A549 (cell line): Measurements from ENCODE around the gene KCNAB2. TPM values are rescaled to one million over a fixed set of nuclear protein-coding genes. Genes with fewer than 3 reads are reported as not detected.

Experiments used
- polyA plus RNA-seq, 4 experiments: library from polyadenylated mRNA; depleted of rRNA in 3 of 4; stranded (reverse); fragments of >200 nt; fragmentation: RNase III in 1 of 4; extraction: RNeasy Plus Mini Kit Qiagen cat#74134 plus additional on column Dnase treatment in 1 of 4; gene quantifications; 2 replicates in 3 of 4; 3 replicates in 1 of 4; pipeline ENCODE4 v1.2.3, GENCODE V29; 2011 to 2017

Gene KCNAB2
- polyA plus RNA-seq, 2 of the 4 experiments (the other 2 are of a cell fraction): 7.3 to 9.9 TPM

Other genes starting within 250 kb of the KCNAB2 start
- 2.9 and 3.7 TPM in 2 replicates for gene NPHP4, start 53.5 kb upstream of the KCNAB2 start, polyA plus RNA-seq (2011; rRNA removed)
- gene NPHP4, start 53.5 kb upstream of the KCNAB2 start, polyA plus RNA-seq (2017; fragmentation: RNase III; extraction: RNeasy Plus Mini Kit Qiagen cat#74134 plus additional on column Dnase treatment): 4.8 to 5.5 TPM (median 5.1 TPM) in 3 replicates
- gene CHD5, start 134.4 kb downstream of the KCNAB2 start, polyA plus RNA-seq (2011; rRNA removed): 0.17 and 0.21 TPM in 2 replicates
- gene CHD5, start 134.4 kb downstream of the KCNAB2 start, polyA plus RNA-seq (2017; fragmentation: RNase III; extraction: RNeasy Plus Mini Kit Qiagen cat#74134 plus additional on column Dnase treatment): 0.44 to 0.66 TPM (median 0.54 TPM) in 3 replicates
- gene RPL22, start 153.7 kb downstream of the KCNAB2 start, polyA plus RNA-seq (2011; rRNA removed): 221 and 373 TPM in 2 replicates
- 374 to 377 TPM (median 375 TPM) in 3 replicates for gene RPL22, start 153.7 kb downstream of the KCNAB2 start, polyA plus RNA-seq (2017; fragmentation: RNase III; extraction: RNeasy Plus Mini Kit Qiagen cat#74134 plus additional on column Dnase treatment)
- 11.3 and 17.9 TPM in 2 replicates for gene RNF207, start 160.2 kb downstream of the KCNAB2 start, polyA plus RNA-seq (2011; rRNA removed)
- 24.6 to 28.0 TPM (median 27.6 TPM) in 3 replicates for gene RNF207, start 160.2 kb downstream of the KCNAB2 start, polyA plus RNA-seq (2017; fragmentation: RNase III; extraction: RNeasy Plus Mini Kit Qiagen cat#74134 plus additional on column Dnase treatment)
- gene ICMT, start 190.1 kb downstream of the KCNAB2 start, polyA plus RNA-seq (2011; rRNA removed): 64.6 and 71.4 TPM in 2 replicates
- 63.9 to 97.2 TPM (median 84.6 TPM) in 3 replicates for gene ICMT, start 190.1 kb downstream of the KCNAB2 start, polyA plus RNA-seq (2017; fragmentation: RNase III; extraction: RNeasy Plus Mini Kit Qiagen cat#74134 plus additional on column Dnase treatment)
- gene HES3, start 198.3 kb downstream of the KCNAB2 start, polyA plus RNA-seq (2011; rRNA removed): not detected in 2 replicates
- gene HES3, start 198.3 kb downstream of the KCNAB2 start, polyA plus RNA-seq (2017; fragmentation: RNase III; extraction: RNeasy Plus Mini Kit Qiagen cat#74134 plus additional on column Dnase treatment): not detected in 3 replicates
- gene GPR153, start 215.2 kb downstream of the KCNAB2 start, polyA plus RNA-seq (2011; rRNA removed): 0.56 and 0.81 TPM in 2 replicates
- 1.1 to 1.5 TPM (median 1.4 TPM) in 3 replicates for gene GPR153, start 215.2 kb downstream of the KCNAB2 start, polyA plus RNA-seq (2017; fragmentation: RNase III; extraction: RNeasy Plus Mini Kit Qiagen cat#74134 plus additional on column Dnase treatment)